Gastroesophageal sphincter (tissue), 3 donors: ENCODE measurements around the gene JMJD8.

Experiments used
- CTCF ChIP-seq, 4 experiments: fragments of 200-600 bp in 2 of 4; fragments of 450-650 bp in 2 of 4; sonication (generic) in 1 of 4; IDR thresholded peaks; one replicate each; pipeline ENCODE4 v1.5.1; 2017 to 2019; ENCODE audit warnings: antibody characterized with exemption in 4 of 4, mild to moderate bottlenecking in 2 of 4, moderate library complexity in 2 of 4
- EP300 ChIP-seq: sonication (generic); formaldehyde crosslinking; IDR thresholded peaks from one replicate; pipeline ENCODE4 v1.6.1; 2017; ENCODE audit warnings: antibody characterized with exemption, mild to moderate bottlenecking
- POLR2A ChIP-seq, 2 donors: fragments of 450-650 bp; IDR thresholded peaks; one replicate each; pipeline ENCODE4 v1.6.1; 2017; ENCODE audit warnings: antibody characterized with exemption in 2 of 2, mild to moderate bottlenecking in 2 of 2, moderate library complexity in 1 of 2
- POLR2AphosphoS5 ChIP-seq: sonication (generic); formaldehyde crosslinking; IDR thresholded peaks from one replicate; pipeline ENCODE4 v1.6.1; 2017; ENCODE audit warnings: antibody characterized with exemption

- TF ChIP-seq CTCF (IDR thresholded peaks at IDR 0.05) = no peak
- no peak for TF ChIP-seq POLR2AphosphoS5
- TF ChIP-seq POLR2A (IDR thresholded peaks at IDR 0.05) = no peak
- TF ChIP-seq EP300 = no peak
Observed at GRCh38 chr16:705431-706188, 21.5 kb upstream of the JMJD8 start, which contains the start of gene FBXL16.
